Suppressor macrophage (primary cell): Measurements from ENCODE around the gene CHMP1B.

Source experiments
- DNase-seq, 4 experiments: peaks; one replicate each; pipeline ENCODE4 v3.0.0-alpha.2; 2020 to 2022

Gene CHMP1B

GRCh38 chr18:11902522-11903292 lies 51.5 kb downstream of the CHMP1B start:
- DNase-seq, result no peak
